Measurements from ENCODE around the gene TLE7.

TLE7 gene

DNA sequence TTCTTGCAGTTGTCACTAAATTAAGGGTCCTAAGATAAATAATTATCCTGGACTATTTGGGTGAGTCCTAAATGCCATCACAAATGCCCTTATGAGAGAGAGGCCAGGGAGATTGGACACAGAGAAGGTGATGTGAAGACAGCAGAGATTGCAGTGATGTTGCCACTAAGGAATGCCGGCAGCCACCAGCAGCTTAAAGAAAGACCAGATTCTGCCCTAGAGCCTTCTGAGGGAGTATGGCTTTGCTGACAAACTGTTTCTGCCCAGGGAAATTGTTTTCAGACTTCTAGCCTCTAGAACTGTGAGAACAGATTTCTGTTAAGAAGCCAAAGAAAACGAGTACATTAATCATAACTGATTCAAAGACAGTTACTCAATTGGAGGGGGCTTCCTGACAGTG lies 30.2 kb upstream of the TLE7 start:
- in situ Hi-C loops (cut with HindIII; ENCODE audit: low sequenced_read_pairs) = no loop called here
- TF ChIP-seq, protein P1, sequence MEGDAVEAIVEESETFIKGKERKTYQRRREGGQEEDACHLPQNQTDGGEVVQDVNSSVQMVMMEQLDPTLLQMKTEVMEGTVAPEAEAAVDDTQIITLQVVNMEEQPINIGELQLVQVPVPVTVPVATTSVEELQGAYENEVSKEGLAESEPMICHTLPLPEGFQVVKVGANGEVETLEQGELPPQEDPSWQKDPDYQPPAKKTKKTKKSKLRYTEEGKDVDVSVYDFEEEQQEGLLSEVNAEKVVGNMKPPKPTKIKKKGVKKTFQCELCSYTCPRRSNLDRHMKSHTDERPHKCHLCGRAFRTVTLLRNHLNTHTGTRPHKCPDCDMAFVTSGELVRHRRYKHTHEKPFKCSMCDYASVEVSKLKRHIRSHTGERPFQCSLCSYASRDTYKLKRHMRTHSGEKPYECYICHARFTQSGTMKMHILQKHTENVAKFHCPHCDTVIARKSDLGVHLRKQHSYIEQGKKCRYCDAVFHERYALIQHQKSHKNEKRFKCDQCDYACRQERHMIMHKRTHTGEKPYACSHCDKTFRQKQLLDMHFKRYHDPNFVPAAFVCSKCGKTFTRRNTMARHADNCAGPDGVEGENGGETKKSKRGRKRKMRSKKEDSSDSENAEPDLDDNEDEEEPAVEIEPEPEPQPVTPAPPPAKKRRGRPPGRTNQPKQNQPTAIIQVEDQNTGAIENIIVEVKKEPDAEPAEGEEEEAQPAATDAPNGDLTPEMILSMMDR (IDR thresholded peaks at IDR 0.05; ENCODE audit: low read depth, low read length) = no peak
- no peak for DNase-seq (ENCODE audit: low read depth, low spot score)
- no peak overlapping the region for H3K4me3 ChIP-seq (ENCODE audit: low read depth, low read length)

DNA sequence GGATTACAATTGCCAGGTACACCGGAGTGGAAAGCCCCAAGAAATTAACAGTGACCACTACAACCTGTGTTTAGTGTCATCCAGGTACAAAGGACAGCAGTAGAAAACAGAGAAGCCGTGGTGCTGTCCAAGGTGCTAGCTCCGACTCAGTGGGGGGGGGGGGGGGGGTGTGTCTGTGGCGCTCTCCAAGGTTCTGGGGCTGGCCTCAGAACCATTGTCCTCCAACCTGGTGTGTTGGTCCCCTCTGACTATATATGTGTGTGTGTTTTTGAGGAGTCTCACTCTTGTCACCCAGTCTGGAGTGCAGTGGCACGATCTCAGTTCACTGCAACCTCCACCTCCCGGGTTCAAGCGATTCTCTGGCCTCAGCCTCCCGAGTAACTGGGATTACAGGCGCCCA lies 26.0 kb upstream of the TLE7 start:
- in situ Hi-C loops (cut with HindIII; ENCODE audit: low sequenced_read_pairs) = no loop called here
- TF ChIP-seq, protein P1 (IDR thresholded peaks at IDR 0.05; ENCODE audit: low read depth, low read length) = no peak
- H3K4me3 ChIP-seq (ENCODE audit: low read depth, low read length) = no peak overlapping the region
- peak; percentile 38 for DNase-seq (ENCODE audit: low read depth, low spot score)

GRCh38 chr16:71464231-71464630 lies 22.4 kb upstream of the TLE7 start:
- in situ Hi-C loops (cut with HindIII; ENCODE audit: low sequenced_read_pairs) = no loop called here
- H3K4me3 ChIP-seq (ENCODE audit: low read depth, low read length) = no peak overlapping the region
- DNase-seq (ENCODE audit: low read depth, low spot score) = no peak
- TF ChIP-seq, protein P1 (IDR thresholded peaks at IDR 0.05; ENCODE audit: low read depth, low read length) = no peak

DNA sequence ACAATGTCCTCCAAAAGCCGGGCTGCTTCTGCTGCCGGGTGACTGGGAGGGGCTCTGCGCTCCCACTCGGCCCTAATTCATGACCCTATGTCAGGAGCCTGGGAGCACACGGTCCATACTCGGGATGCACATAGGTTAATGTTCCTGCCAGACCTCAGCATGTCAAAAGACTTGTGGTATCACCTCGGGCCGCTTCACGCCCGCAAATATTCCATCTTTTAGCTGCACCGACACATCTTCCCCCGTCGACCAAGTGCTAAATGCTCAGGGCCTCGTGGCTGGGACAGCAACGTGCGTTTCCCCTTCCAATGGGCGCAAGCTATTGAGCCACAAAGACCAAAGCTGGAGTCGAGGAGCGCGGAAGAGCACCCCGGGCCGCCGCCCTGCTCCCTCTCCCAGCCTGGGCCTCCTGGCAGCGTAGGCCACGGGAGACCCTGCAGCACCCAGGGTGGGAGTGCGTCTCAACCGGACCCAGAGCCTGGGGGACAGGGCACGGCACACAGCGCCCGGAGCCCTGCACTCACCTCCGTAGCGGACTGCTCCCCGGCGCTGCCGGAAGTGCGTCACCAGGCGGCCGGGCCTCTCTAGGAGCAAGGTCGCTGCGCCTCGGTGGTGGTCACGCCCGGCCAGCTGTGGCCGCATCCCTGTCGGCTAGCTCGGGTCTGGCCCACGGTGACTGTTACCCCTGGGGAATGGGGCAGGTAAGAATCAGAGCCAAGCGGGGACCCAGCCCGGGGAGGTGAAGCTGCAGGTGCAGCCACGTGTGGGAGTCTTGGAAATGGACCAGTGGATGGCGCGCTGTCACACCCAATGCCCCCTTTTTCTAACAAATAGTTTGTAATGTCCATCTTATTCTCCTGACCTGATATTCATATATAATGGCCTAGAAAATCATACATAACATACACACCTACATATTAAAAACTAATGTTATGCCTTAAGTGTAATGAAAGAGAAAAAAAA lies 20.1 kb upstream of the TLE7 start, which contains the start of gene ZNF23:
TSS of gene ZNF23 (minus strand) at position 562 of the 963 bp plus-strand sequence. CDS start 5,451 bp downstream, outside the sequence.
- in situ Hi-C loops (cut with HindIII; ENCODE audit: low sequenced_read_pairs) = no loop called here
- H3K4me3 ChIP-seq (ENCODE audit: low read depth, low read length) = peak within 1 kb of the TSS; percentile 75
- TF ChIP-seq, protein P1 (IDR thresholded peaks at IDR 0.05; ENCODE audit: low read depth, low read length) = peak; percentile 16

DNA sequence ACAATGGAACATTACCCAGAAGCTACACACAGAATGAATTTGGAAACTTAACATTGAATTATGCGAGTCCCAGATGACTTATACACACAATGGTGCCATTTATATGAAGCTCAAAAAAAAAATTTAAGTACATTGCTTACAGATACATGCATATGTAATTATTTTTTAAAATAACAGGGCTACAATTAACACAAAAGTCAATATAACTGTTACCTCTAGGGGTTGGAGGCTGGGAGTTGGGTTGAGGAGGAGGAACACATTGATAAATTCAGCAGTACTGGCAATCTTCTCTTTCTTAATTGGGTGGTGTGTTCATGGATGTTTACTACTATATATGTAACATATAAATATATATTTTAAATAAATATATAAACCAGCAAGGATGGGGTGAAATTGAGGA lies 19.1 kb upstream of the TLE7 start:
- H3K4me3 ChIP-seq (ENCODE audit: low read depth, low read length) = peak overlapping the region; percentile 75
- no peak for DNase-seq (ENCODE audit: low read depth, low spot score)
- in situ Hi-C loops (cut with HindIII; ENCODE audit: low sequenced_read_pairs) = no loop called here
- TF ChIP-seq, protein P1 (IDR thresholded peaks at IDR 0.05; ENCODE audit: low read depth, low read length) = no peak

More for the DNA sequence above, 20.1 kb upstream of the TLE7 start, which contains the start of gene ZNF23:
- DNase-seq (ENCODE audit: low read depth, low spot score) = peak; percentile 74

GRCh38 chr16:71460236-71460635 lies 18.4 kb upstream of the TLE7 start:
- in situ Hi-C loops (cut with HindIII; ENCODE audit: low sequenced_read_pairs) = no loop called here
- TF ChIP-seq, protein P1 (IDR thresholded peaks at IDR 0.05; ENCODE audit: low read depth, low read length) = no peak
- peak; percentile 63 for DNase-seq (ENCODE audit: low read depth, low spot score)
- H3K4me3 ChIP-seq (ENCODE audit: low read depth, low read length) = no peak overlapping the region
